Colonic mucosa (tissue), 4 donors: ENCODE results near the gene ENKUR. TPM values are rescaled to one million over a fixed set of nuclear protein-coding genes. Genes with fewer than 3 reads are reported as not detected.
A peak's percentile ranks its signal among the peaks of the same experiment; 100 is the strongest.
"Not testable (repeated sequence)": the region's sequence is repeated elsewhere in the genome, so short reads cannot be mapped to it uniquely, and the experiment has no call there.

ENCODE experiments used
- DNase-seq: peaks from one replicate; pipeline ENCODE4 v3.0.0-alpha.2; 2020
- H3K27ac ChIP-seq: fragments of 200-600 bp; one replicate; pipeline ENCODE4 v1.8.0; 2021
- H3K27me3 ChIP-seq: fragments of 200-600 bp; one replicate; pipeline ENCODE4 v1.8.0; 2021
- H3K36me3 ChIP-seq: fragments of 200-600 bp; one replicate; pipeline ENCODE4 v1.8.0; 2021
- H3K4me1 ChIP-seq: fragments of 200-600 bp; one replicate; pipeline ENCODE4 v1.8.0; 2021; ENCODE audit warnings: mild to moderate bottlenecking
- H3K4me3 ChIP-seq: fragments of 200-600 bp; one replicate; pipeline ENCODE4 v1.8.0; 2021
- H3K9ac ChIP-seq, 2 donors: one replicate each; pipeline ENCODE4 v1.7.0; 2013; ENCODE audit warnings: control low read depth in 2 of 2, low read depth in 2 of 2, low read length in 2 of 2
- H3K9me3 ChIP-seq: fragments of 200-600 bp; one replicate; pipeline ENCODE4 v1.8.0; 2021
- CTCF ChIP-seq: fragments of 200-600 bp; IDR thresholded peaks from one replicate; pipeline ENCODE4 v1.8.0; 2022; ENCODE audit warnings: antibody characterized with exemption, mild to moderate bottlenecking
- intact Hi-C: fragments of 100-400 bp; cut with DNase I; formaldehyde crosslinking; loops from one replicate; pipeline ENCODE4 v1.14.1; 2022
- total RNA-seq, 2 donors: library from RNA; stranded (reverse); fragmentation: NEBNext Ultra II Directional in 1 of 2; extraction: Animal tissue kit (Norgen Biotek cat#: 25700) in 1 of 2; gene quantifications; one replicate each; pipeline ENCODE4 v1.2.1, GENCODE V29; 2021
- donor health status: healthy.
- donor health status: DM: no; HTN: no; CAD: no.
- donor health status: DM: no; HTN: no; CAD: no.

Gene ENKUR
- total RNA-seq, 2 donors from 2014 or later: 0.20 to 0.48 TPM

GRCh38 chr10:24961582-24961981 lies 54.4 kb downstream of the ENKUR start:
- Histone ChIP-seq H3K27ac (no peak overlapping the region), H3K4me3 (no peak overlapping the region), H3K4me1 (no peaks in the 10 kb centered on the region), H3K36me3 (no peaks in the 10 kb centered on the region), H3K27me3 (no peaks in the 10 kb centered on the region), H3K9ac (no peak overlapping the region), H3K9me3 (no peaks in the 10 kb centered on the region)
- no peak for TF ChIP-seq CTCF
- DNase-seq: no peak
- intact Hi-C loops: no loop called here

- no peaks in the 10 kb centered on the region for H3K9me3 ChIP-seq
- no peak overlapping the region for H3K4me3 ChIP-seq
- no peak overlapping the region for H3K9ac ChIP-seq
- H3K27me3 ChIP-seq: no peaks in the 10 kb centered on the region
- intact Hi-C loops: loop anchor here (10.0 kb wide), 1 partner anchor 235 kb away; the partner anchor contains the start of gene ARHGAP21
- no peaks in the 10 kb centered on the region for H3K36me3 ChIP-seq
- no peak for TF ChIP-seq CTCF
- no peak overlapping the region for H3K27ac ChIP-seq
- DNase-seq: no peak
- H3K4me1 ChIP-seq: no peaks in the 10 kb centered on the region
Measured at GRCh38 chr10:24959382-24959730, 56.6 kb downstream of the ENKUR start.

GRCh38 chr10:24958721-24959381 lies 57.1 kb downstream of the ENKUR start:
- Histone ChIP-seq H3K4me3 (no peak overlapping the region), H3K27ac (peak overlapping the region; percentile 50), H3K9ac (no peak overlapping the region), H3K9me3 (no peaks in the 10 kb centered on the region), H3K27me3 (no peaks in the 10 kb centered on the region), H3K36me3 (no peaks in the 10 kb centered on the region), H3K4me1 (no peaks in the 10 kb centered on the region)
- no peak for DNase-seq
- TF ChIP-seq CTCF: no peak
- intact Hi-C loops: loop anchor here (10.0 kb wide), 1 partner anchor 234 kb away; the partner anchor contains the start of gene ARHGAP21

GRCh38 chr10:24958091-24958720 lies 57.8 kb downstream of the ENKUR start:
- intact Hi-C loops: loop anchor here (10.0 kb wide), 1 partner anchor 233 kb away; the partner anchor contains the start of gene ARHGAP21
- H3K36me3 ChIP-seq: no peaks in the 10 kb centered on the region
- H3K4me1 ChIP-seq: no peaks in the 10 kb centered on the region
- H3K9ac ChIP-seq: no peak overlapping the region
- no peaks in the 10 kb centered on the region for H3K9me3 ChIP-seq
- DNase-seq: no peak
- TF ChIP-seq CTCF: no peak
- H3K4me3 ChIP-seq: no peak overlapping the region
- H3K27ac ChIP-seq: peak overlapping the region; percentile 50
- H3K27me3 ChIP-seq: no peaks in the 10 kb centered on the region

- intact Hi-C loops: loop anchor here (10.0 kb wide), 1 partner anchor 233 kb away; the partner anchor contains the start of gene ARHGAP21
- not testable (repeated sequence) for H3K9me3 ChIP-seq, H3K4me3 ChIP-seq, H3K36me3 ChIP-seq, DNase-seq, H3K27me3 ChIP-seq, H3K4me1 ChIP-seq, H3K9ac ChIP-seq
- peak overlapping the region; percentile 24 for H3K27ac ChIP-seq
Measured at GRCh38 chr10:24957624-24958051, 58.3 kb downstream of the ENKUR start.

GRCh38 chr10:24953675-24954074 lies 62.3 kb downstream of the ENKUR start:
- no peaks in the 10 kb centered on the region for H3K36me3 ChIP-seq
- no peak overlapping the region for H3K27ac ChIP-seq
- H3K4me3 ChIP-seq: no peak overlapping the region
- peak overlapping the region in 1 of 2 donors; percentile 68 for H3K9ac ChIP-seq
- DNase-seq: no peak
- no peaks in the 10 kb centered on the region for H3K27me3 ChIP-seq
- intact Hi-C loops: loop anchor here (5.0 to 10.0 kb wide), 2 partner anchors 229 to 311 kb away; partner anchors contain the start of gene ARHGAP21
- TF ChIP-seq CTCF: no peak
- no peaks in the 10 kb centered on the region for H3K9me3 ChIP-seq
- H3K4me1 ChIP-seq: no peaks in the 10 kb centered on the region
